GM18873 (cell line): ENCODE data around the gene CTIF.
A peak's percentile ranks its signal among the peaks of the same experiment; 100 is the strongest.

Source experiments
- ATAC-seq: cut with Tn5 transposase; IDR thresholded peaks from one replicate; pipeline ENCODE4 v1.9.1; 2021; ENCODE audit warnings: mild to moderate bottlenecking, moderate library complexity, moderate number of reproducible peaks; ENCODE audit not compliant: unreplicated experiment, low FRiP score

Gene CTIF

GRCh38 chr18:48780201-48780912 is 241.5 kb downstream of the CTIF start:
- no peak for ATAC-seq

- no peak for ATAC-seq
Observed at GRCh38 chr18:48780913-48781162, 242.0 kb downstream of the CTIF start.

DNA sequence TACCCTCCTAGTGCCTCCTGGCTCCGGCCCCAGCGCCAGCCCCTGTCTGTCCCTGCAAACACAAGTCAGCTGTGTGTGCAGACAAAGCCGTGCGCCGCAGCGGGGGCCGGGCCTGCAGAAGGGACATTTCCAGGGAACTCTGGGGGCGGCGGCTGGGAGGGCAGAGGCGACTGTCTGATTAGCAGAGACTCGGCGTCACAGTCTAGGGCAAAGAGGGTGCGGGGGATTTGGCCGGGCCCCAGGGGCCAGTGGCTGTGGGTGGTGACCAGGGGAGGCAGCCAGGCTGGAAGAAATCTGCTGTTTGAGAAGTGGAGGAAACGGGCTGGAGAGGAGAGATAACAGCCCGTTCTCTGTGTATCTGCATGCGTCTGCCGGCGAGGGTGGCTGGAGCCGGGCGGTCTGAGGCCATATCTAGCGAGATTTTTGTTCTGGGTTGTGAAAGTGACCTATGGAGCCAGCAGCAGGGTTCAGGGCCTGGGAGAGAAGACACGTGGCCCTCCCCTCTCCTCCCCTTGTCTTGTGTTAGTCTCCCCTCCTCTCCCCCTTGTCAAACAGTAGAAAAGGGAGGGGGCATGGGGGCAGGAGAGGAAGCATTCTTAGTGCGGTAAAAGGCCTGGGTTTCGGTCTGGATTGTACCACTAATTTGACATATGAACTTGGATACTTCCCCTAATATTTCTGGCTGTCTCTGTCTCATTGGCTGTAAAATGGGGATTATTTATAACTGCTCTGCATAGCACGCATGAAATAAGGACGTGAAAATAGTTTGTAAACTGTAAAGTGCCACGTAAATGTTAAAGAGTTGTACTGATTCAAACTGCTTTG is 242.5 kb downstream of the CTIF start:
- ATAC-seq: no peak

DNA sequence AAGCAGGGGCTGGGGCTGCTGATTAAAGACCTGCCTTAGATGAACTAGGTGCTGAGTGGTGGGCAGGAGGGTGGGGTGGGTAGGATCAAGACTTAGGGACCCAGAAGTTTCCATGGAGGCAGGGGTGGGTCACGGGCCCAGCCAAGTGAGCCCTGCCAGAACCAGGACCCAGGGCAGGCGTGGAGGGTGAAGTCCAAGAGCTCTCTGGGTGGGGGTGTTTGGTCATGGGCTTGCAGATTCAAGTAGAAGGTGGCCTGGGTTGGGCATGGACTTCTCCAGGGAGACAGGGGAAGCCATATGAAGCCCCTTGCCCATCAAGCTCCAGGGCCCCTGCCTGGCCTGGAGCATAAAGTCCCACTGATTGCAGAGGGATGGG is 243.1 kb downstream of the CTIF start:
- ATAC-seq: no peak

GRCh38 chr18:48782381-48782861 is 243.6 kb downstream of the CTIF start:
- no peak for ATAC-seq

GRCh38 chr18:48783616-48784520 is 245.0 kb downstream of the CTIF start:
- ATAC-seq: no peak

GRCh38 chr18:48784656-48785055 is 245.8 kb downstream of the CTIF start:
- ATAC-seq: no peak

GRCh38 chr18:48785091-48785614 is 246.3 kb downstream of the CTIF start:
- ATAC-seq: peak; percentile 81

DNA sequence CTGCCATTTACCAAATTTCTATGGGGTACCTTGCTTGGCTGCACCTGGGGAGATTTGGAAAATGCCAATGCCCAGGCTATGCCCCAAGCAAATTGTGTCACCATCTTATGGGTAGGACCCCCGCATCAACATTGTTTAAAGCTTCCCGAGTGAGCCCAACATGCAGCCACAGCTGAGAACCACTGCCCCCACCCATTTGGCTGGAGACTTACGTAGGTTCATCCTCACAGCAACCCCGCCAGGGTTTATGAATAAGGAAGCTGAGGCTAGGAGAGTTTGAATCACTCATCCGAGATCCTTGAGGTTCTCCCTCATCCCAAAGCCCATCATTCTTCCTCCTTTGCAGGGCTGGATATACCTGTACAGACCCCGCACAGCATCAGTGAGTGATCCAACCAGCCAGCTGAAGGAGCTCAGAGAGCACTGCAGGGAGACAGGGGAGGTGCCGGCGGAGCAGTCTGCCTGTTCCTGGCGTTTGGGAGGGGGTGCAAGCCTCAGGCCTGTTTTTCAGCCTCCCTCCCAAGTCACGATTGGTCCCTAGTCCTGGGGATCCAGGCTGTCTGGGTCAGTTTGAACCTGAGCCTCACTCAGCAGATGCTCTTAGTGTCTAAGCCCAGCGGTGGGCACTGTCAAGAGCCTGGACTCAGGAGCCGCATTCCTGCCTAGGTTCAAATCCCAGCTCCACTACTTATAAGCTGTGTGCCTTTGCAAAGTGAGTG is 247.1 kb downstream of the CTIF start:
- ATAC-seq: no peak

DNA sequence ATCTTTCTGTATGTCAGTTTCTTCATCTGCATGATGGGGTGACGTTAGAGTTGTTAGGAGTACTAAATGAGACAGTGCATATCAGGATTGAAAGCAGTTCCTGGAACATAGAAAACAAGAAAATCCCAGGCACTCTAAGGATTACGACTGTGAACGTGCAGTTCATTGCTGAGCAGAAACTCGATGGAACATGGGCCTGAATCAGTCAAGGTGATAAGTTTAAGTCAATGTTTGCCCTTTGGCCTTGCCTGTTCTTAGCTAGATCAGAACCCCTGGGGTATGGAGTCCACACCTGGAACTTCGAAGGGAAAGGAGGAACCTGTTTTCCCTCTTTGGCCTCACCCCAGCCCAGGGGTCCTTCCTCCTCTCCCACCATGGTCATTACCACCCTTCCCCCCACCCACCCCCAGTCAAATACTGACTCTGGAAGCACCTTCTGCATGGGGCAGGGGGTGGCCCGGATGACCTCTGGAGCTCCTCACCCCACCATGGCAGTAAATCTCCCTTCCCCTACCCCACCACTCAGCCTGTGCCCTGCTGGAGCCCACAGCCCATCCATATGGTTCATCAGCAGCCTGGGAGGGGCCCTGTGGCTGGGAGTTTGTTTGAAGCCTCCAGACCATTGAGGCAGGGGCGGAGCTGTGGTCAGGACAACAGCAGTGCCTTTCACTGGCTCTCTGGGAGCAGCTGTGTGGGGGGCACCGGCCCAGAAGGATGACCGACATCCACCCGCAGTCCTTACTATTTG is 247.8 kb downstream of the CTIF start:
- ATAC-seq: no peak

- ATAC-seq: no peak
Observed at GRCh38 chr18:48787203-48788151, 248.6 kb downstream of the CTIF start.

GRCh38 chr18:48788373-48788772 is 249.5 kb downstream of the CTIF start:
- no peak for ATAC-seq

DNA sequence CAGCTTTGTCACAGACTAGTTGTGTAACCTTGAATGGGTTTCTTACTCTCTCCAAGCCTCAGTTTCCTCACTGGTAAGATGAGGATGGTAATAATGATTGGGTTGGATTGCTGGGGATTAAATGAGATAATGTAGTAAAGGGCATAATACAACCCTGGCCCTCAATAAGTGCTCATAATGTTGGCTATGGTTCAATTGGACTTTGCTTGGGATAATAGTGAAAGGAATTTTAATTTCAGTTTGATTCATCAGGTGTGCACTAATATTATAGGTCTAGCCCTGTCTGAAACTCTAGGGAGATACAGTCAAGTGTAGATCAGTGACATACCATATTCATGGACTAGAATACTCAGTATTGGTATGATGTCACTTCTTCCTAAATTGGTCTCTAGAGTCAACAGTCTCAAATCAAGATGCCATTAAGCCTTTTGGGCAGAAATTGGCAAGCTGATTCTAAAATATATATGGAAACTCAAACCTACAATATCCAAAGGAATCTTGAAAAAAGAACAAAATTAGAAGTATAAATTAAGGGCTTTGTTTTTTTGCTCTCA is 250.5 kb downstream of the CTIF start:
- no peak for ATAC-seq

DNA sequence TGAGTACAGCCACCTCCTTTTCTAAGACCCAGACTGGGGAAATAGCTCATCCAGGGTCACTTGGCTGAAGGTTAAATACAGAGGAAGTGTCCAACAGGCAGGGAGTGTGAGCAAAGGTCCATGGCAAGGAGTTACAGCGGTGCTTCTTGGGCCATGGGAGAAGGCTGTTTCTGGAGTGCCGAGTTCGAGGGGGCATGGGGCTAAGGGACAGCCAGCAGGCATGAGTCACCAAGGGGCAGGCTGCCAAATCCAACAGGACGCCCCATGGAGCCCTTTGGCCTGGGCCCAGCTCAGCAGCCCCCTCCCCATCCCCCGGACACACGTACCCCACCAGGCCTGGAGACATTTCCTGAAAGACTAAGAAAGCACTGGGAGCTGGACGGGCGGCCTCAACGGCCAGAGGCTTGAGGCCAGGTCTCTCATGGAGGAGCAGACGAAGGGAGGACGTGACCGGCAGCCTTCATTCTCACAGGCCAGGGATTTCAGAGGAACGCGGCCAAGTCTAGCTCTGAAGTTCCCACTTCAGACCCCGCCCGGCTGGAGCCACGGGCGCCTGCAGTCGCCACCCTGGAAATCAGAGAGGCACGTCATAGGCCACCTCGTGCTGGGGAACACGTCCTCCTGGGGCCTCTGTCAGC is 251.5 kb downstream of the CTIF start:
- ATAC-seq: no peak

GRCh38 chr18:48790869-48791635 is 252.2 kb downstream of the CTIF start:
- no peak for ATAC-seq

GRCh38 chr18:48791636-48792105 is 252.8 kb downstream of the CTIF start:
- ATAC-seq: no peak

- no peak for ATAC-seq
Observed at GRCh38 chr18:48792141-48792540, 253.3 kb downstream of the CTIF start.
